NCI-H460 (cell line): ENCODE data around the gene STK32B. TPM values are rescaled to one million over a fixed set of nuclear protein-coding genes. Genes with fewer than 3 reads are reported as not detected.

Experiments used
- DNase-seq: peaks from one replicate; pipeline ENCODE4 v3.0.0-alpha.2; 2016; ENCODE audit warnings: low read depth; ENCODE audit errors: extremely low read depth
- total RNA-seq: library from RNA; depleted of rRNA; stranded (reverse); fragments of >200 nt; shearing (Covaris generic); gene quantifications from 2 replicates; pipeline ENCODE4 v1.2.3, GENCODE V29; 2014

Gene STK32B
- total RNA-seq, 1 experiment from 2014 or later: 1.5 TPM

- DNase-seq: no peak
Measured at GRCh38 chr4:5461477-5461876, 410.2 kb downstream of the STK32B start.

- DNase-seq: no peak
Measured at GRCh38 chr4:5462254-5462835, 411.1 kb downstream of the STK32B start.

GRCh38 chr4:5462896-5463295, 411.6 kb downstream of the STK32B start:
- no peak for DNase-seq

- no peak for DNase-seq
Measured at GRCh38 chr4:5463361-5463760, 412.1 kb downstream of the STK32B start.

- no peak for DNase-seq
Measured at GRCh38 chr4:5463936-5464650, 412.8 kb downstream of the STK32B start.

GRCh38 chr4:5465529-5465928, 414.2 kb downstream of the STK32B start:
- no peak for DNase-seq

GRCh38 chr4:5465956-5466355, 414.7 kb downstream of the STK32B start:
- DNase-seq: no peak

- no peak for DNase-seq
Measured at GRCh38 chr4:5467111-5467510, 415.8 kb downstream of the STK32B start.

GRCh38 chr4:5469151-5469775, 418.0 kb downstream of the STK32B start:
- no peak for DNase-seq

- DNase-seq: no peak
Measured at GRCh38 chr4:5469861-5470260, 418.6 kb downstream of the STK32B start.

GRCh38 chr4:5470318-5471198, 419.3 kb downstream of the STK32B start:
- no peak for DNase-seq

- no peak for DNase-seq
Measured at GRCh38 chr4:5471206-5471605, 419.9 kb downstream of the STK32B start.

GRCh38 chr4:5471691-5472090, 420.4 kb downstream of the STK32B start:
- DNase-seq: no peak

GRCh38 chr4:5472160-5472591, 420.9 kb downstream of the STK32B start:
- no peak for DNase-seq

GRCh38 chr4:5473125-5473524, 421.8 kb downstream of the STK32B start:
- DNase-seq: no peak

- DNase-seq: no peak
Measured at GRCh38 chr4:5474756-5475155, 423.5 kb downstream of the STK32B start.

- no peak for DNase-seq
Measured at GRCh38 chr4:5477613-5478012, 426.3 kb downstream of the STK32B start.

- DNase-seq: no peak
Measured at GRCh38 chr4:5478169-5478568, 426.9 kb downstream of the STK32B start.

- no peak for DNase-seq
Measured at GRCh38 chr4:5478697-5479096, 427.4 kb downstream of the STK32B start.

- DNase-seq: no peak
Measured at GRCh38 chr4:5479518-5480060, 428.3 kb downstream of the STK32B start.

- no peak for DNase-seq
Measured at GRCh38 chr4:5488413-5488812, 437.1 kb downstream of the STK32B start.
